Neural cell (in vitro differentiated cells): ENCODE results near the gene P2RX5.

Source experiments
- CTCF ChIP-seq: fragments of 450-650 bp; IDR thresholded peaks from 2 replicates; pipeline ENCODE4 v1.5.1; 2014; ENCODE audit warnings: antibody characterized with exemption, mild to moderate bottlenecking, moderate library complexity; ENCODE audit not compliant: poor library complexity, severe bottlenecking
- EP300 ChIP-seq: fragments of 450-650 bp; conservative IDR thresholded peaks from 2 replicates; pipeline ENCODE4 v1.6.1; 2014; ENCODE audit warnings: antibody characterized with exemption, mild to moderate bottlenecking, moderate library complexity; ENCODE audit not compliant: poor library complexity, severe bottlenecking
- EZH2 ChIP-seq: fragments of 200-600, 300-800 bp; shearing (Covaris generic), sonication (generic); IDR thresholded peaks from 2 replicates; pipeline ENCODE4 v1.6.1; 2014; ENCODE audit warnings: antibody characterized with exemption, low read length, borderline replicate concordance, mild to moderate bottlenecking; ENCODE audit not compliant: insufficient read depth, poor library complexity, severe bottlenecking
- MXI1 ChIP-seq: fragments of 450-650 bp; conservative IDR thresholded peaks from 2 replicates; pipeline ENCODE4 v1.6.1; 2014; ENCODE audit warnings: antibody characterized with exemption, mild to moderate bottlenecking; ENCODE audit not compliant: poor library complexity, severe bottlenecking
- POLR2AphosphoS5 ChIP-seq: IDR thresholded peaks from 2 replicates; pipeline ENCODE4 v1.6.1; 2012
- SMC3 ChIP-seq: fragments of 450-650 bp; conservative IDR thresholded peaks from 2 replicates; pipeline ENCODE4 v1.6.1; 2014; ENCODE audit warnings: antibody characterized with exemption, mild to moderate bottlenecking, moderate library complexity; ENCODE audit not compliant: poor library complexity
- TAF1 ChIP-seq: IDR thresholded peaks from 2 replicates; pipeline ENCODE4 v1.6.1; 2012; ENCODE audit warnings: low read depth
- TF ChIP-seq, protein P1 (sequence below): IDR thresholded peaks from 2 replicates; pipeline ENCODE4 v1.6.1; 2012; ENCODE audit warnings: borderline replicate concordance

DNA sequence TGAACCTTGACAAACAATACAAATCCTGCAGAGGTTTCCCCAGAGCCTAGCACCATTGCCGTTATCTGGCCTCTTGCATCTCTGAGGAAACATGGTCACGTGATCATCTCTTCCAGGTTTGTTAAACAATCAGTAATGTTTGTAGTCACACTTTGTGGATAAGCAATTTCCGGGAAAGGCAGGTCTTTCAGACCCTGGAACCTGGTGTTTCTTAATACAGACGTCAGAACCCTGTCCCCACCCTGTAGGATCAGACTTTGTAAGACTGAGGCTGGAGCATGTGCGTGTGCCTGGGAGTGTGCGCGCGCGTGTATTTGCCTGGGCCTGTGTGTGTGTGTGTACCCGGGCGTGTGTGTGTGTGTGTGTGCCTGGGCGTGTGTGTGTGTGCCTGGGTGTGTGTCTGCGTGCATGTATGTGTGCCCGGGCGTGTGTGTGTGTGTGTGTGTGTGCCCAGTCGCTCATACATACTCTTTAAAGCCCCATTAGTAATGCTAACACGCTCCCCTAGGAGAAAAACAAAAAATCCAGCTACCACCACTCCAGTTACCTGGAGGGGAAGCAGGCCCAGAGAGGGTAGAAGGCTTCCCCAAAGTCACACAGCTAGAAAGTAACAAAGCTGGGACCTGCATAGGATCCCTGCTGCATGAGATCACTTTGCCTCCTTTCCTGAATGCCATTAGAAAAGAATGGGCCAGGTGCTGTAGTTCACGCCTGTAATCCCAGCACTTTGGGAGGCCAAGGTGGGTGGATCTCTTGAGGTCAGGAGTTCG, 54.1 kb downstream of the P2RX5 start:
- no peak for TF ChIP-seq CTCF
- TF ChIP-seq EZH2, result no peak
- TF ChIP-seq POLR2AphosphoS5, result no peak
- no peak for TF ChIP-seq TAF1
- TF ChIP-seq, protein P1, sequence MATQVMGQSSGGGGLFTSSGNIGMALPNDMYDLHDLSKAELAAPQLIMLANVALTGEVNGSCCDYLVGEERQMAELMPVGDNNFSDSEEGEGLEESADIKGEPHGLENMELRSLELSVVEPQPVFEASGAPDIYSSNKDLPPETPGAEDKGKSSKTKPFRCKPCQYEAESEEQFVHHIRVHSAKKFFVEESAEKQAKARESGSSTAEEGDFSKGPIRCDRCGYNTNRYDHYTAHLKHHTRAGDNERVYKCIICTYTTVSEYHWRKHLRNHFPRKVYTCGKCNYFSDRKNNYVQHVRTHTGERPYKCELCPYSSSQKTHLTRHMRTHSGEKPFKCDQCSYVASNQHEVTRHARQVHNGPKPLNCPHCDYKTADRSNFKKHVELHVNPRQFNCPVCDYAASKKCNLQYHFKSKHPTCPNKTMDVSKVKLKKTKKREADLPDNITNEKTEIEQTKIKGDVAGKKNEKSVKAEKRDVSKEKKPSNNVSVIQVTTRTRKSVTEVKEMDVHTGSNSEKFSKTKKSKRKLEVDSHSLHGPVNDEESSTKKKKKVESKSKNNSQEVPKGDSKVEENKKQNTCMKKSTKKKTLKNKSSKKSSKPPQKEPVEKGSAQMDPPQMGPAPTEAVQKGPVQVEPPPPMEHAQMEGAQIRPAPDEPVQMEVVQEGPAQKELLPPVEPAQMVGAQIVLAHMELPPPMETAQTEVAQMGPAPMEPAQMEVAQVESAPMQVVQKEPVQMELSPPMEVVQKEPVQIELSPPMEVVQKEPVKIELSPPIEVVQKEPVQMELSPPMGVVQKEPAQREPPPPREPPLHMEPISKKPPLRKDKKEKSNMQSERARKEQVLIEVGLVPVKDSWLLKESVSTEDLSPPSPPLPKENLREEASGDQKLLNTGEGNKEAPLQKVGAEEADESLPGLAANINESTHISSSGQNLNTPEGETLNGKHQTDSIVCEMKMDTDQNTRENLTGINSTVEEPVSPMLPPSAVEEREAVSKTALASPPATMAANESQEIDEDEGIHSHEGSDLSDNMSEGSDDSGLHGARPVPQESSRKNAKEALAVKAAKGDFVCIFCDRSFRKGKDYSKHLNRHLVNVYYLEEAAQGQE, result no peak
- no peak for TF ChIP-seq EP300
- no peak for TF ChIP-seq MXI1
- TF ChIP-seq SMC3, result no peak
